Measurements from ENCODE around the gene SSBP3. TPM values are rescaled to one million over a fixed set of nuclear protein-coding genes. Genes with fewer than 3 reads are reported as not detected.
A peak's percentile ranks its signal among the peaks of the same experiment; 100 is the strongest.

Gene SSBP3
- total RNA-seq, 1 experiment from 2014 or later = 115 TPM

GRCh38 chr1:54358503-54359168, 47.6 kb downstream of the SSBP3 start:
- Mint-ChIP-seq H3K27me3 (ENCODE audit: low read depth) (no peaks in the 10 kb centered on the region), H3K9me3 (no peaks in the 10 kb centered on the region), H3K36me3 (peaks cover 10% of the 10 kb centered on the region), H3K27ac (no peak overlapping the region), H3K4me3 (no peak overlapping the region), H3K4me1 (peaks cover 92% of the 10 kb centered on the region)
- DNase-seq (ENCODE audit: low spot score) (no peak), ATAC-seq (no peak)
- TF ChIP-seq SMAD4 (CRISPR knock-in tag; IDR thresholded peaks at IDR 0.05) (no peak), E2F5 (CRISPR knock-in tag; IDR thresholded peaks at IDR 0.05) (no peak), E2F1 (CRISPR knock-in tag; IDR thresholded peaks at IDR 0.05) (no peak), SP1 (CRISPR knock-in tag; conservative IDR thresholded peaks at IDR 0.05) (no peak), ZBTB43 (CRISPR knock-in tag; IDR thresholded peaks at IDR 0.05) (no peak)
- ChIA-PET POLR2A (no interaction called here), CTCF (interaction anchor here (0.6 to 1.4 kb wide), 2 partner anchors 16 to 49 kb away, joined by 3 to 7 read pairs; no protein-coding TSS in a partner anchor)

- Mint-ChIP-seq H3K4me3 (no peak overlapping the region), H3K27ac (0 out of 2 replicates have a peak overlapping the region, but pooled peaks have one; percentile 54), H3K36me3 (peaks cover 10% of the 10 kb centered on the region), H3K9me3 (no peaks in the 10 kb centered on the region), H3K27me3 (ENCODE audit: low read depth) (no peaks in the 10 kb centered on the region), H3K4me1 (peaks cover 92% of the 10 kb centered on the region)
- CTCF ChIA-PET = interaction anchor here (0.6 kb wide), 1 partner anchor 15 kb away, joined by 3 read pairs; no protein-coding TSS in a partner anchor
- no peak for ATAC-seq
- POLR2A ChIA-PET = no interaction called here
- no peak for TF ChIP-seq TEAD1 (CRISPR knock-in tag; IDR thresholded peaks at IDR 0.05)
- DNase-seq (ENCODE audit: low spot score) = no peak
Measured at GRCh38 chr1:54357967-54358366, 48.2 kb downstream of the SSBP3 start.

DNA sequence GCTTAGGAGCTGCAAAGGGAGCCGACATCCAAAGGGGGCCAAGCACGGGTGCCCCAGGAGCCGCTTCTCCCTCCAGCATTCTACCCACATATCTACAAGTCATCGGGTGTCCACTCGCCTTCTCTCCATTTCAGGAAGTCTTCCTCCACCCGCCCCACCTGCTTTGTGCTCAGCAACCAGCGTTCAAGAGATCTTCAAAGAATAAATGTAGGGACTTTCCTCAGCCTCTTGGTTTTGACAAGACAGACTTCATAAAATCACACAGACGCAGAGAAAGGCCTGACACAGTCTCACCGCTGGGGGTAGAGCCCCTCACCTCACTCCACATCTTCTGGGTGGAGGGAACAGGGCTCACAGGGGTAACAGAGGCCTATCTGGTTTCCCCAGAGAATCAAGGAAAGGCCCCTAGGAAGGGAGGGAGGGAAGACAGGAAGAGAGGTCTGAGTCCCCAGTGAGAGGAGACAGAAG, 49.5 kb downstream of the SSBP3 start:
- peak overlapping the region; percentile 63; the same call in 1 of the 2 replicates for H3K27ac Mint-ChIP-seq
- CTCF ChIA-PET = interaction anchor here (0.8 to 1.8 kb wide), 6 partner anchors 12 to 133 kb away, joined by 3 to 6 read pairs (median 3); partner anchors contain the start of gene SSBP3
- H3K4me1 Mint-ChIP-seq = peaks cover 92% of the 10 kb centered on the region
- DNase-seq (ENCODE audit: low spot score) = no peak
- H3K36me3 Mint-ChIP-seq = peaks cover 13% of the 10 kb centered on the region
- no peaks in the 10 kb centered on the region for H3K9me3 Mint-ChIP-seq
- ATAC-seq = no peak
- TF ChIP-seq NR1H2 (CRISPR knock-in tag; IDR thresholded peaks at IDR 0.05) = no peak
- no peak for TF ChIP-seq JUN (CRISPR knock-in tag; IDR thresholded peaks at IDR 0.05)
- TF ChIP-seq SMAD4 (CRISPR knock-in tag; IDR thresholded peaks at IDR 0.05) = no peak
- no peak for TF ChIP-seq CREM (CRISPR knock-in tag; IDR thresholded peaks at IDR 0.05)
- TF ChIP-seq TCF7 (CRISPR knock-in tag; IDR thresholded peaks at IDR 0.05; ENCODE audit: low read depth) = no peak
- TF ChIP-seq CDX4 (CRISPR knock-in tag; IDR thresholded peaks at IDR 0.05; ENCODE audit: borderline replicate concordance) = no peak
- TF ChIP-seq ZNF532 (CRISPR knock-in tag; IDR thresholded peaks at IDR 0.05; ENCODE audit: borderline replicate concordance) = no peak
- no peak for TF ChIP-seq TEAD1 (CRISPR knock-in tag; IDR thresholded peaks at IDR 0.05)
- TF ChIP-seq, protein P1, sequence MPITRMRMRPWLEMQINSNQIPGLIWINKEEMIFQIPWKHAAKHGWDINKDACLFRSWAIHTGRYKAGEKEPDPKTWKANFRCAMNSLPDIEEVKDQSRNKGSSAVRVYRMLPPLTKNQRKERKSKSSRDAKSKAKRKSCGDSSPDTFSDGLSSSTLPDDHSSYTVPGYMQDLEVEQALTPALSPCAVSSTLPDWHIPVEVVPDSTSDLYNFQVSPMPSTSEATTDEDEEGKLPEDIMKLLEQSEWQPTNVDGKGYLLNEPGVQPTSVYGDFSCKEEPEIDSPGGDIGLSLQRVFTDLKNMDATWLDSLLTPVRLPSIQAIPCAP (CRISPR knock-in tag; IDR thresholded peaks at IDR 0.05) = no peak
- no peak for TF ChIP-seq ZNF671 (CRISPR knock-in tag; IDR thresholded peaks at IDR 0.05)
- no peak for TF ChIP-seq EMX1 (CRISPR knock-in tag; IDR thresholded peaks at IDR 0.05)
- no peak for TF ChIP-seq ZNF121 (CRISPR knock-in tag; IDR thresholded peaks at IDR 0.05)
- H3K27me3 Mint-ChIP-seq (ENCODE audit: low read depth) = no peaks in the 10 kb centered on the region
- POLR2A ChIA-PET = interaction anchor here (0.6 to 1.1 kb wide), 2 partner anchors 44 to 147 kb away, joined by 3 to 5 read pairs; no protein-coding TSS in a partner anchor
- no peak overlapping the region for H3K4me3 Mint-ChIP-seq

Data from WTC11 (cell line).